Osteoblast (primary cell): ENCODE results near the gene MAN2C1. TPM values are rescaled to one million over a fixed set of nuclear protein-coding genes. Genes with fewer than 3 reads are reported as not detected.

ENCODE experiments used
- DNase-seq: peaks from one replicate; pipeline ENCODE4 v3.0.0; 2011; ENCODE audit warnings: low spot score, mixed read lengths; ENCODE audit not compliant: insufficient read length; ENCODE audit errors: missing footprints
- H2AFZ ChIP-seq: 2 replicates; pipeline ENCODE4 v1.6.0; 2011; ENCODE audit warnings: mild to moderate bottlenecking, low read length
- H3K27ac ChIP-seq: 2 replicates; pipeline ENCODE4 v1.5.1; 2011; ENCODE audit warnings: mild to moderate bottlenecking, low read depth, low read length, moderate library complexity
- H3K27me3 ChIP-seq: 2 replicates; pipeline ENCODE4 v1.6.0; 2012; ENCODE audit warnings: mild to moderate bottlenecking, control low read depth, inconsistent platforms, low read length, moderate library complexity; ENCODE audit not compliant: insufficient read depth
- H3K36me3 ChIP-seq: 2 replicates; pipeline ENCODE4 v1.5.1; 2011; ENCODE audit warnings: mild to moderate bottlenecking, low read length, control low read depth, moderate library complexity; ENCODE audit not compliant: insufficient read depth
- H3K4me1 ChIP-seq: 2 replicates; pipeline ENCODE4 v1.5.1; 2011; ENCODE audit warnings: mild to moderate bottlenecking, low read length, control low read depth, moderate library complexity; ENCODE audit not compliant: insufficient read depth
- H3K4me2 ChIP-seq: 2 replicates; pipeline ENCODE4 v1.6.0; 2011; ENCODE audit warnings: mild to moderate bottlenecking, low read length; ENCODE audit not compliant: insufficient read depth
- H3K4me3 ChIP-seq: fragments of 200-600 bp; sonication (generic); 3 replicates; pipeline ENCODE4 v1.5.1; 2012; ENCODE audit warnings: mild to moderate bottlenecking, low read length, inconsistent platforms; ENCODE audit not compliant: insufficient read depth
- H3K79me2 ChIP-seq: 2 replicates; pipeline ENCODE4 v1.6.0; 2012; ENCODE audit warnings: mild to moderate bottlenecking, low read length, control low read depth, inconsistent platforms; ENCODE audit not compliant: insufficient read depth
- H3K9me3 ChIP-seq: 2 replicates; pipeline ENCODE4 v1.5.1; 2011; ENCODE audit warnings: low read depth, low read length, control low read depth
- H4K20me1 ChIP-seq: 2 replicates; pipeline ENCODE4 v1.6.0; 2012; ENCODE audit warnings: mild to moderate bottlenecking, low read length, control low read depth; ENCODE audit not compliant: insufficient read depth
- CTCF ChIP-seq: IDR thresholded peaks from 2 replicates; pipeline ENCODE4 v1.5.1; 2011; ENCODE audit warnings: mild to moderate bottlenecking, low read depth, low read length, moderate library complexity; ENCODE audit errors: extremely low read depth
- total RNA-seq: library from RNA; depleted of rRNA; stranded (reverse); fragments of >200 nt; gene quantifications from 2 replicates; pipeline ENCODE4 v1.2.3, GENCODE V29; 2012

MAN2C1 gene
- total RNA-seq, 1 donor = 123 TPM

- DNase-seq = peak; percentile 27
- H3K27ac ChIP-seq = peak overlapping the region; percentile 62
- peak overlapping the region; percentile 88 for H3K4me3 ChIP-seq
- H2AFZ ChIP-seq = peak overlapping the region; percentile 53
- H3K4me2 ChIP-seq = peak overlapping the region; percentile 89
- TF ChIP-seq CTCF = no peak
- H3K36me3 ChIP-seq = peaks cover 61% of the 10 kb centered on the region
- H3K27me3 ChIP-seq = no peaks in the 10 kb centered on the region
- H3K4me1 ChIP-seq = peaks cover 21% of the 10 kb centered on the region
- peaks cover 17% of the 10 kb centered on the region for H3K79me2 ChIP-seq
- H4K20me1 ChIP-seq = peaks cover 12% of the 10 kb centered on the region
- H3K9me3 ChIP-seq = no peaks in the 10 kb centered on the region
Observed at GRCh38 chr15:75368689-75369239, 357 bp upstream of the MAN2C1 start.

GRCh38 chr15:75367406-75367912 lies 948 bp downstream of the MAN2C1 start:
- Histone ChIP-seq H3K79me2 (peaks cover 14% of the 10 kb centered on the region), H3K36me3 (peaks cover 57% of the 10 kb centered on the region), H4K20me1 (peaks cover 12% of the 10 kb centered on the region), H3K4me2 (peak overlapping the region; percentile 89), H3K27ac (peak overlapping the region; percentile 62), H3K4me1 (peaks cover 21% of the 10 kb centered on the region), H3K4me3 (peak overlapping the region; percentile 88), H2AFZ (no peak overlapping the region), H3K27me3 (no peaks in the 10 kb centered on the region), H3K9me3 (no peaks in the 10 kb centered on the region)
- no peak for TF ChIP-seq CTCF
- peak; percentile 14 for DNase-seq

DNA sequence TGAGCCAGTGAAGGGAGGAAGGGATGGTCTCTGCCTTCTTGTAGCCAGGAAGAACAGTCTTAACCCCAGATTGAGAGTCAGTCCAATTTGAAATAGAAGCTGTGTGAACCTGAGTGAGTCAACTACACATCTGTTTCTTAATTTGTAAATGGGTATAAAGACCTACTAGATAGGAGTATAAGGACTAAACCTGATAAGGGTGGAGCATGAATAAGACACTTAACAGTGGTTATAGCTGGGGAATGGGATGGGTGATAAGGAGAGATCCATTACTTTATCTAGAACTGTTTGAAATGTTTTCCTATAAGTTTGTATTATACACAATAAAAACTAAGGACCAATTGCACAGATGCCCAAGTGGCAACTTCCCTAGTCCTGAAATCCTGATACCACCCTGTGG lies 1.4 kb downstream of the MAN2C1 start:
- Histone ChIP-seq H3K27me3 (no peaks in the 10 kb centered on the region), H3K27ac (peak overlapping the region; percentile 62), H3K79me2 (peaks cover 14% of the 10 kb centered on the region), H3K9me3 (no peaks in the 10 kb centered on the region), H3K4me1 (peaks cover 21% of the 10 kb centered on the region), H2AFZ (no peak overlapping the region), H3K36me3 (peaks cover 55% of the 10 kb centered on the region), H3K4me2 (peak overlapping the region; percentile 89), H3K4me3 (no peak overlapping the region), H4K20me1 (peaks cover 12% of the 10 kb centered on the region)
- DNase-seq = no peak
- no peak for TF ChIP-seq CTCF

GRCh38 chr15:75366163-75366562 lies 2.2 kb downstream of the MAN2C1 start:
- no peak overlapping the region for H3K4me2 ChIP-seq
- peak; percentile 47 for DNase-seq
- H3K4me3 ChIP-seq = no peak overlapping the region
- H3K27me3 ChIP-seq = no peaks in the 10 kb centered on the region
- no peaks in the 10 kb centered on the region for H3K9me3 ChIP-seq
- no peak overlapping the region for H2AFZ ChIP-seq
- no peak overlapping the region for H3K27ac ChIP-seq
- H3K79me2 ChIP-seq = peaks cover 14% of the 10 kb centered on the region
- peaks cover 12% of the 10 kb centered on the region for H4K20me1 ChIP-seq
- TF ChIP-seq CTCF = no peak
- peaks cover 21% of the 10 kb centered on the region for H3K4me1 ChIP-seq
- H3K36me3 ChIP-seq = peaks cover 52% of the 10 kb centered on the region
